Psoas muscle (tissue), 8 donors: Measurements from ENCODE around the gene ZNF100. TPM values are rescaled to one million over a fixed set of nuclear protein-coding genes. Genes with fewer than 3 reads are reported as not detected.
"Not testable (repeated sequence)": the region's sequence is repeated elsewhere in the genome, so short reads cannot be mapped to it uniquely, and the experiment has no call there.

Experiments used
- ATAC-seq, 4 donors: fragments of 200-7000 bp; cut with Tn5 transposase; one replicate each; pipeline ENCODE4 v1.9.1; 2020; ENCODE audit warnings: moderate library complexity in 3 of 4, mild to moderate bottlenecking in 2 of 4
- DNase-seq, 2 donors: peaks; one replicate each; pipeline ENCODE4 v3.0.0-alpha.2; 2020
- H3K27ac ChIP-seq: fragments of 200-600 bp; one replicate; pipeline ENCODE4 v1.8.0; 2022
- H3K27me3 ChIP-seq, 3 donors: fragments of 200-600 bp in 1 of 3; one replicate each; pipeline versions ENCODE4 v1.6.1 to v1.8.0; 2013 to 2022; ENCODE audit warnings: low read length in 2 of 3, mild to moderate bottlenecking in 2 of 3, moderate library complexity in 1 of 3; ENCODE audit not compliant: insufficient read depth in 3 of 3
- H3K36me3 ChIP-seq, 2 donors: fragments of 200-600 bp in 1 of 2; one replicate each; pipeline versions ENCODE4 v1.6.1 to v1.8.0; 2013 to 2022; ENCODE audit warnings: low read depth in 1 of 2, mild to moderate bottlenecking in 1 of 2, moderate library complexity in 1 of 2; ENCODE audit not compliant: insufficient read depth in 1 of 2
- H3K4me1 ChIP-seq: fragments of 200-600 bp; one replicate; pipeline ENCODE4 v1.8.0; 2022
- H3K4me3 ChIP-seq: fragments of 200-600 bp; one replicate; pipeline ENCODE4 v1.8.0; 2022; ENCODE audit warnings: mild to moderate bottlenecking
- H3K9me3 ChIP-seq: fragments of 200-600 bp; one replicate; pipeline ENCODE4 v1.8.0; 2022
- WGBS, 3 donors: extraction: QIAGEN DNeasy Blood & Tissue Kit; methylation state at CpG; one replicate each; pipeline versions ENCODE4 v1.1.6 to v1.1.7; 2013; 5-methylcytosine and 5-hydroxymethylcytosine counted together
- intact Hi-C, 2 donors: fragments of 100-400 bp; cut with DNase I; formaldehyde crosslinking; loops; one replicate each; pipeline versions ENCODE4 v1.11.0 to v1.14.2; 2022
- polyA plus RNA-seq, 3 donors: library from polyadenylated mRNA; stranded (reverse); fragments of 200-250 nt; gene quantifications; one replicate each; pipeline ENCODE4 v1.2.3, GENCODE V29; 2013
- total RNA-seq, 4 donors: library from RNA; stranded (reverse); fragmentation: NEBNext Ultra II Directional in 2 of 4; extraction: Animal tissue kit (Norgen Biotek cat#: 25700) in 2 of 4; gene quantifications; one replicate each; pipeline versions ENCODE4 v1.2.1 to v1.2.4, GENCODE V29; 2021 to 2023
- TF ChIP-seq, protein P1 (sequence below): fragments of 200-600 bp; IDR thresholded peaks from one replicate; pipeline ENCODE4 v1.8.0; 2022; ENCODE audit warnings: antibody characterized with exemption
- donor health status: healthy with polysubstance abuse.
- donor health status: DM: no; HTN: no; CAD: no; lungs with moderate emphysema.
- donor health status: Bipolar disorder and iron deficiency.
- donor health status: healthy.
- donor health status: DM: yes; HTN: yes; CAD: no.
- donor health status: DM: no; HTN: no; CAD: no.
- donor health status: DM: no; HTN: no; CAD: no.
- donor health status: DM: yes; HTN: yes; CAD: no.

Gene ZNF100
- total and polyA plus RNA-seq, 7 donors, result 0.65 to 6.0 (median 3.9) TPM

DNA sequence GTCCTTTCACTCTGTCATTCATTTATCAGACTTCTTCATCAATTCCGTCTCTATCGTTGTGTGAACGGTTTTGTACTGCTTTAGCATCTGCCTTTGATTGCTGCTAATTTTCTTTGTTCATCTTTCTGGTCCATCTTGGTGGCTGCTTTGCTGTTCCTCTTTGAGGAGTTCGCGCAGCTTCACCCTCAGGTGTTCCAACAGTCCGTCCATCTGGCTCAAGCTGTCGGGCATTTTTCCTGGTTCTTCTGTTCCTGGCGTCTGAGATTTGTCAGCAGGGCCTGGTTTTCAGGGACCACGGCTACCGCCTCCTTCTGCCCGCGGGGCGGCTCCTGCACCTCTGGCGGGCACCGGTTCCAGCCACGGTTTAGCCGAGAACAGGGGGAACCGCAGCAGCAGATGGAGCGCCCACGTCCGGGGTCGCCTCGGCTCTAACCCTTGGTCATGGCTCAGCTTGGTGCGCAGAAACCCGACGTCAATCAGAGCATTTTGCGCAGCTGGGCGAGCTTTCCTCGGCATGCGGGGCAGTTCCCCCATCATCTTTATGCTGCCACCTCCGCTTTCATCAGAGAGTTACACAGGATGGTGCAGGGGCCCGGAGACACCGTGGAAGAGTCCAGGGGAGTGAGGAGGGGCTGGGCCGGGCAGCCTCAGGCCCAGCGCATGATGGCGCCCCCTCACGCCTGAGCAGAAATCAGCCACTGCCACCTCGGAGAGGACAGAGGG is 89.5 kb downstream of the ZNF100 start:
- Histone ChIP-seq H3K4me1 (no peaks in the 10 kb centered on the region), H3K9me3 (no peaks in the 10 kb centered on the region), H3K36me3 (no peaks in the 10 kb centered on the region), H3K4me3 (no peak overlapping the region), H3K27me3 (no peaks in the 10 kb centered on the region), H3K27ac (no peak overlapping the region)
- TF ChIP-seq, protein P1, sequence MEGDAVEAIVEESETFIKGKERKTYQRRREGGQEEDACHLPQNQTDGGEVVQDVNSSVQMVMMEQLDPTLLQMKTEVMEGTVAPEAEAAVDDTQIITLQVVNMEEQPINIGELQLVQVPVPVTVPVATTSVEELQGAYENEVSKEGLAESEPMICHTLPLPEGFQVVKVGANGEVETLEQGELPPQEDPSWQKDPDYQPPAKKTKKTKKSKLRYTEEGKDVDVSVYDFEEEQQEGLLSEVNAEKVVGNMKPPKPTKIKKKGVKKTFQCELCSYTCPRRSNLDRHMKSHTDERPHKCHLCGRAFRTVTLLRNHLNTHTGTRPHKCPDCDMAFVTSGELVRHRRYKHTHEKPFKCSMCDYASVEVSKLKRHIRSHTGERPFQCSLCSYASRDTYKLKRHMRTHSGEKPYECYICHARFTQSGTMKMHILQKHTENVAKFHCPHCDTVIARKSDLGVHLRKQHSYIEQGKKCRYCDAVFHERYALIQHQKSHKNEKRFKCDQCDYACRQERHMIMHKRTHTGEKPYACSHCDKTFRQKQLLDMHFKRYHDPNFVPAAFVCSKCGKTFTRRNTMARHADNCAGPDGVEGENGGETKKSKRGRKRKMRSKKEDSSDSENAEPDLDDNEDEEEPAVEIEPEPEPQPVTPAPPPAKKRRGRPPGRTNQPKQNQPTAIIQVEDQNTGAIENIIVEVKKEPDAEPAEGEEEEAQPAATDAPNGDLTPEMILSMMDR, result no peak
- DNase-seq (no peak), ATAC-seq (no peak)
- intact Hi-C loops, result no loop called here
- 46 to 72% (median 52%) methylated on average over 38 of the region's 38 CpGs for WGBS, 3 donors

DNA sequence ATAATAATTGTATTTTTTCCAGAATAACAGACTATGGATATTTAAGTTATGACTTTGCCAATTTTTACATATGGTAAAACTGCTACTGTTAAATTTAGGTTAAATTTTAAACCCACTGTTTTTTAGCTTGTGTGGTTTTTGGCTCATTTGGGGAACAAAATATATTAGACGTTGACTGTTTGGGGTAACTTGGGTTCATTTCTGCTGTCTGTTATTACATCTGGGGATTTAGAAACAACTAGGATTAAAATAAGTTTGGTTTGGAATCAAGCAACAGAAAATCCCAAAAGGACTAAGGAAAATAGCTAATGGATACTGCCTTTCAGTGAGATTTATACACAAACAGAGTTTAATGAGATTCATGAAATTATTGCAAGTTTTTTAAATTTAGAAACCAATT is 92.9 kb downstream of the ZNF100 start:
- H3K9me3 ChIP-seq, result no peaks in the 10 kb centered on the region
- H3K36me3 ChIP-seq, result no peaks in the 10 kb centered on the region
- no peaks in the 10 kb centered on the region for H3K27me3 ChIP-seq
- ATAC-seq (no peak), DNase-seq (no peak)
- TF ChIP-seq, protein P1, result no peak
- WGBS, 3 donors, result 30 to 68% (median 47%) methylated on average over 1 of the region's 1 CpG
- intact Hi-C loops, result no loop called here
- H3K27ac ChIP-seq, result no peak overlapping the region
- H3K4me3 ChIP-seq, result no peak overlapping the region
- H3K4me1 ChIP-seq, result no peaks in the 10 kb centered on the region

- H3K27me3 ChIP-seq, DNase-seq, intact Hi-C loops, H3K36me3 ChIP-seq, H3K27ac ChIP-seq, H3K9me3 ChIP-seq, H3K4me3 ChIP-seq, ATAC-seq, H3K4me1 ChIP-seq: not testable (repeated sequence)
- 53 to 71% (median 70%) methylated on average over 2 of the region's 2 CpGs for WGBS, 3 donors
These were observed 93.9 kb downstream of the ZNF100 start for GRCh38 chr19:21673479-21673878.

Other genes with a start within 250 kb of the ZNF100 start
- 1 to 10 TPM; 2.5 to 5.8 (median 4.2) TPM for gene ZNF43, start 68.6 kb upstream of the ZNF100 start, total RNA-seq
- 1 to 10 TPM; 1.3 to 1.5 (median 1.5) TPM for gene ZNF43, start 68.6 kb upstream of the ZNF100 start, polyA plus RNA-seq
- gene ZNF208, start 243.4 kb upstream of the ZNF100 start, total RNA-seq, result 1 to 10 TPM in 1 of 4 donors, under 1 TPM in 3; 0.44 to 1.2 (median 0.72) TPM
- under 1 TPM; 0.04 to 0.25 (median 0.19) TPM for gene ZNF208, start 243.4 kb upstream of the ZNF100 start, polyA plus RNA-seq